GM12892 (cell line): Measurements from ENCODE around the gene LCP2.

ENCODE experiments used
- POLR2AphosphoS5 ChIP-seq: IDR thresholded peaks from 2 replicates; pipeline ENCODE4 v1.6.1; 2011; ENCODE audit warnings: low read depth, low read length, control low read depth
- TAF1 ChIP-seq: IDR thresholded peaks from 2 replicates; pipeline ENCODE4 v1.6.1; 2011; ENCODE audit warnings: low read depth, mild to moderate bottlenecking, control low read depth, low read length, borderline replicate concordance

GRCh38 chr5:170283296-170283695, 14.3 kb downstream of the LCP2 start:
- TF ChIP-seq POLR2AphosphoS5, result no peak
- no peak for TF ChIP-seq TAF1
